GM04504 (cell line): Measurements from ENCODE around the gene ANKRD55.
"Not testable (repeated sequence)": the region's sequence is repeated elsewhere in the genome, so short reads cannot be mapped to it uniquely, and the experiment has no call there.

Source experiments
- DNase-seq: peaks from one replicate; pipeline ENCODE4 v3.0.0-alpha.2; 2012; ENCODE audit warnings: low read depth

Gene ANKRD55

GRCh38 chr5:56168066-56168478 is 65.1 kb downstream of the ANKRD55 start:
- DNase-seq, result no peak

- DNase-seq, result no peak
These were observed 65.6 kb downstream of the ANKRD55 start for GRCh38 chr5:56167519-56167918.

- DNase-seq, result no peak
These were observed 66.3 kb downstream of the ANKRD55 start for GRCh38 chr5:56166671-56167385.

- DNase-seq, result no peak
These were observed 68.8 kb downstream of the ANKRD55 start for GRCh38 chr5:56164376-56164775.

GRCh38 chr5:56161927-56162326 is 71.2 kb downstream of the ANKRD55 start:
- no peak for DNase-seq

GRCh38 chr5:56161439-56161823 is 71.7 kb downstream of the ANKRD55 start:
- DNase-seq, result no peak

GRCh38 chr5:56160723-56161438 is 72.2 kb downstream of the ANKRD55 start:
- DNase-seq, result no peak

GRCh38 chr5:56159521-56159947 is 73.6 kb downstream of the ANKRD55 start:
- no peak for DNase-seq

- no peak for DNase-seq
These were observed 74.7 kb downstream of the ANKRD55 start for GRCh38 chr5:56158331-56158960.

- not testable (repeated sequence) for DNase-seq
These were observed 75.9 kb downstream of the ANKRD55 start for GRCh38 chr5:56157191-56157621.

GRCh38 chr5:56156585-56157190 is 76.4 kb downstream of the ANKRD55 start:
- not testable (repeated sequence) for DNase-seq

- DNase-seq, result no peak
These were observed 77.0 kb downstream of the ANKRD55 start for GRCh38 chr5:56155992-56156584.

GRCh38 chr5:56154732-56155484 is 78.2 kb downstream of the ANKRD55 start:
- no peak for DNase-seq

- no peak for DNase-seq
These were observed 80.7 kb downstream of the ANKRD55 start for GRCh38 chr5:56152437-56152836.

GRCh38 chr5:56150756-56151155 is 82.4 kb downstream of the ANKRD55 start:
- DNase-seq, result not testable (repeated sequence)

- no peak for DNase-seq
These were observed 84.6 kb downstream of the ANKRD55 start for GRCh38 chr5:56148453-56148971.

- no peak for DNase-seq
These were observed 85.4 kb downstream of the ANKRD55 start for GRCh38 chr5:56147659-56148230.

GRCh38 chr5:56147106-56147505 is 86.0 kb downstream of the ANKRD55 start:
- no peak for DNase-seq

GRCh38 chr5:56146674-56147073 is 86.5 kb downstream of the ANKRD55 start:
- no peak for DNase-seq

GRCh38 chr5:56145511-56145910 is 87.6 kb downstream of the ANKRD55 start:
- no peak for DNase-seq

GRCh38 chr5:56145106-56145505 is 88.0 kb downstream of the ANKRD55 start:
- DNase-seq, result no peak
